CD4-positive, alpha-beta T cell treated with Interleukin-17A for 1 hour (primary cell): ENCODE data around the gene DEFB124.
A peak's percentile ranks its signal among the peaks of the same experiment; 100 is the strongest.
"Not testable (repeated sequence)": the region's sequence is repeated elsewhere in the genome, so short reads cannot be mapped to it uniquely, and the experiment has no call there.

Source experiments
- DNase-seq: peaks from one replicate; pipeline ENCODE4 v3.0.0-alpha.2; 2020

DEFB124 gene

GRCh38 chr20:31485450-31486339 lies 10.8 kb upstream of the DEFB124 start:
- no peak for DNase-seq

GRCh38 chr20:31484001-31484400 lies 9.1 kb upstream of the DEFB124 start:
- DNase-seq, result peak; percentile 19

GRCh38 chr20:31476643-31477215 lies 1.8 kb upstream of the DEFB124 start:
- no peak for DNase-seq

- DNase-seq, result no peak
Observed at GRCh38 chr20:31476294-31476585, 1.3 kb upstream of the DEFB124 start.

- no peak for DNase-seq
Observed at GRCh38 chr20:31475472-31476293, 756 bp upstream of the DEFB124 start.

- no peak for DNase-seq
Observed at GRCh38 chr20:31474097-31474436, 860 bp downstream of the DEFB124 start.

- DNase-seq, result no peak
Observed at GRCh38 chr20:31473331-31474096, 1.4 kb downstream of the DEFB124 start.

- no peak for DNase-seq
Observed at GRCh38 chr20:31472395-31473330, 2.3 kb downstream of the DEFB124 start.

- not testable (repeated sequence) for DNase-seq
Observed at GRCh38 chr20:31470946-31471345, 4.0 kb downstream of the DEFB124 start.

- no peak for DNase-seq
Observed at GRCh38 chr20:31454361-31454760, 20.6 kb downstream of the DEFB124 start.

- DNase-seq, result no peak
Observed at GRCh38 chr20:31452575-31452974, 22.4 kb downstream of the DEFB124 start.

GRCh38 chr20:31449511-31450414 lies 25.2 kb downstream of the DEFB124 start:
- DNase-seq, result no peak

- DNase-seq, result no peak
Observed at GRCh38 chr20:31446084-31446819, 28.7 kb downstream of the DEFB124 start.

GRCh38 chr20:31440012-31440659 lies 34.8 kb downstream of the DEFB124 start, which contains the start of gene DEFB123:
TSS of gene DEFB123 (plus strand) at chr20:31440632. CDS start at chr20:31440699, 67 bp downstream.
- no peak for DNase-seq

GRCh38 chr20:31430568-31431115 lies 44.3 kb downstream of the DEFB124 start:
- DNase-seq, result no peak

- DNase-seq, result not testable (repeated sequence)
Observed at GRCh38 chr20:31427576-31427975, 47.4 kb downstream of the DEFB124 start.

- DNase-seq, result not testable (repeated sequence)
Observed at GRCh38 chr20:31426891-31427551, 47.9 kb downstream of the DEFB124 start.

- DNase-seq, result no peak
Observed at GRCh38 chr20:31425797-31426196, 49.1 kb downstream of the DEFB124 start.
